HEK293T (cell line): ENCODE data around the gene KIF27.
"Not testable (repeated sequence)": the region's sequence is repeated elsewhere in the genome, so short reads cannot be mapped to it uniquely, and the experiment has no call there.

ENCODE experiments used
- L3MBTL2 ChIP-seq: fragments of 450-650 bp; conservative IDR thresholded peaks from 2 replicates; pipeline ENCODE4 v1.6.1; 2016; ENCODE audit warnings: mild to moderate bottlenecking
- SUZ12 ChIP-seq: fragments of 450-650 bp; IDR thresholded peaks from 2 replicates; pipeline ENCODE4 v1.6.1; 2016; ENCODE audit warnings: mild to moderate bottlenecking
- TARDBP ChIP-seq: fragments of 450-650 bp; IDR thresholded peaks from 2 replicates; pipeline ENCODE4 v1.6.1; 2016

- TF ChIP-seq SUZ12, TARDBP, L3MBTL2: not testable (repeated sequence)
Observed at GRCh38 chr9:83886498-83886897, 34.7 kb downstream of the KIF27 start.
